Measurements from ENCODE around the gene ENDOD1. TPM values are rescaled to one million over a fixed set of nuclear protein-coding genes. Genes with fewer than 3 reads are reported as not detected.

Gene ENDOD1
- total and polyA plus RNA-seq, 4 donors = 19.0 to 71.8 (median 52.8) TPM

DNA sequence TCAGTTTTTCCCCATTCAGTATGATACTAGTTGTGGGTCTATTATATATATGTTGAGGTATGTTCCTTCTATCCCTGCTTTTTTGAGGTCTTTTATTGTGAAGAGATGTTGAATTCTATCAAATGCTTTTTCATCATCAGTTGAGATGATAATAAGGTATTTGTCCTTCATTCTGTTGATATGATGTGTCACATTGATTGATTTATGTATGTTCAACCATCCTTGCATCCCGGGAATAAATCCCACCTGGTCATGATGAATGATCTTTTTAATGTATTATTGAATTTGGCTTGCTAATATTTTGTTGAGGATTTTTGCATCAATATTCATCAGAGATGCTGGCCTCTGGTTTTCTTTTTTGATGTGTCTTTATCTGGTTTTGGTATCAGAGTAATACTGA is 26.0 kb downstream of the ENDOD1 start:
- H3K36me3 ChIP-seq (ENCODE audit: control insufficient read depth in 1 of 2, insufficient read depth in 2 of 2, low read length in 1 of 2) = peaks cover 3% of the 10 kb centered on the region in 2 donors
- no peak overlapping the region for H3K27ac ChIP-seq (ENCODE audit: low read depth in 1 of 2, low read length in 2 of 2)
- H3K27me3 ChIP-seq (ENCODE audit: control insufficient read depth in 1 of 2, insufficient read depth in 2 of 2, low read length in 1 of 2) = no peaks in the 10 kb centered on the region
- no peak for DNase-seq
- H3K9me3 ChIP-seq (ENCODE audit: control insufficient read depth, low read length) = no peaks in the 10 kb centered on the region
- H3K4me3 ChIP-seq (ENCODE audit: low read length in 2 of 2) = no peak overlapping the region
- ATAC-seq (ENCODE audit: low FRiP score) = no peak
- intact Hi-C loops (cut with DNase I) = no loop called here
- peaks cover 1 to 2% of the 10 kb centered on the region in 2 donors for H3K4me1 ChIP-seq (ENCODE audit: control insufficient read depth in 1 of 2, insufficient read depth in 2 of 2, low read length in 2 of 2)
- WGBS, 2 donors = 82 to 88% methylated on average over 1 of the region's 1 CpG

DNA sequence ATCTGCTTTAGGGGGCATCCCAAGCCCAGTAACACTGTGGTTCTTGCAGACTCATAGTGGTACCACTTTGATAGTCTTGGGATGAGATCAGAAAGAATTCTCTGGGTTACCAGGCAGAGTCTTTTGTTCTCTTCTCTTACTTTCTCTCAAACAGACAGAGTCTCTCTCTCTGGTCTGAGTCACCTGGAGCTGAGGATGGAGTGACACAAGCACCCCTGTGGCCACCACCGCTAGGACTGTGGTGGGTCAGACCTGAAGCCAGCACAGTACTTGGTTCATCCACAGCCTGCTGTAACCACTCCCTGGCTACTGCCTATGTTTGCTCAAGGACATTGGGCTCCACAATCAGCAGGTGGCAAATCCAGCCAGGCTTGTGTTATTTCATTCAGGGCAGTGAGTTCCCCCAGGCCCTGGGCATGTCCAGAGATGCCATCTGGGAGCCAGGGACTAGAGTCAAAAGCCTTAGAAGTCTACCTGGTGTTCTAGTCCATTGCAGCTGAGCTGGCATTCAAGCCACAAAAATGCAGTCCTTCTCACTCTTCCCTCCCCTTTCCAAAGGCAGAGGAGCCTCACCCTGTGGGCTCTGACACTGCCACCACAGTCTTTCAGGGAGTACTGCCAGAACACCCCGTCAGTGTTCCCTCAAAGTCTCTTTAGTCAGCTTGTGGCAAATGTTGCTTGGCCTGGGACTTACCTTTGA is 29.9 kb downstream of the ENDOD1 start:
- Histone ChIP-seq H3K27me3 (ENCODE audit: control insufficient read depth in 1 of 2, insufficient read depth in 2 of 2, low read length in 1 of 2) (no peaks in the 10 kb centered on the region), H3K36me3 (ENCODE audit: control insufficient read depth in 1 of 2, insufficient read depth in 2 of 2, low read length in 1 of 2) (no peaks in the 10 kb centered on the region), H3K4me1 (ENCODE audit: control insufficient read depth in 1 of 2, insufficient read depth in 2 of 2, low read length in 2 of 2) (no peaks in the 10 kb centered on the region), H3K9me3 (ENCODE audit: control insufficient read depth, low read length) (no peaks in the 10 kb centered on the region), H3K27ac (ENCODE audit: low read depth in 1 of 2, low read length in 2 of 2) (no peak overlapping the region), H3K4me3 (ENCODE audit: low read length in 2 of 2) (no peak overlapping the region)
- ATAC-seq (ENCODE audit: low FRiP score) (no peak), DNase-seq (no peak)
- WGBS, 2 donors = 94 to 98% methylated on average over 2 of the region's 2 CpGs
- intact Hi-C loops (cut with DNase I) = no loop called here

DNA sequence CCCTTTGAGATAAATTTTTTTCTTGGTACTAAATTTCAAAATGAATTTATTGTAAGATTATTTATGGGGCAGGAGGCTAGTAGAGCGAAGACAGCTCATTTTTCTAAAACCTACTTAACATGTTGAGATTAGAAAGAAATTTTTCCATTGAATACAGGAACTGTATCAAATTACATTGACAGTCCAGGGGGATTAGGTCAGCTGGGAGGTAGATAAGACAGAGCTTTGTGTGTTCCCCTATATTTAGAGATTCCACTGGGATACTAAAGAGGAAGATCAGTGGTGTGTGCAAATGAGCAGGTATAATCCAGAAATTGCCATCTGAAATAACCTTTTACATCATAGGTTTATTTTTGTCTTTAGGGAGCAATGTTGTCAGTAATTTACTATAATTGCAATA is 32.1 kb downstream of the ENDOD1 start:
- DNase-seq = no peak
- no peaks in the 10 kb centered on the region for H3K27me3 ChIP-seq (ENCODE audit: control insufficient read depth in 1 of 2, insufficient read depth in 2 of 2, low read length in 1 of 2)
- H3K27ac ChIP-seq (ENCODE audit: low read depth in 1 of 2, low read length in 2 of 2) = no peak overlapping the region
- no peaks in the 10 kb centered on the region for H3K9me3 ChIP-seq (ENCODE audit: control insufficient read depth, low read length)
- intact Hi-C loops (cut with DNase I) = no loop called here
- no peaks in the 10 kb centered on the region for H3K36me3 ChIP-seq (ENCODE audit: control insufficient read depth in 1 of 2, insufficient read depth in 2 of 2, low read length in 1 of 2)
- H3K4me1 ChIP-seq (ENCODE audit: control insufficient read depth in 1 of 2, insufficient read depth in 2 of 2, low read length in 2 of 2) = no peaks in the 10 kb centered on the region
- no peak for ATAC-seq (ENCODE audit: low FRiP score)
- no peak overlapping the region for H3K4me3 ChIP-seq (ENCODE audit: low read length in 2 of 2)
- whole genome bisulfite sequencing, 2 donors = 97 to 100% methylated on average over 1 of the region's 1 CpG

DNA sequence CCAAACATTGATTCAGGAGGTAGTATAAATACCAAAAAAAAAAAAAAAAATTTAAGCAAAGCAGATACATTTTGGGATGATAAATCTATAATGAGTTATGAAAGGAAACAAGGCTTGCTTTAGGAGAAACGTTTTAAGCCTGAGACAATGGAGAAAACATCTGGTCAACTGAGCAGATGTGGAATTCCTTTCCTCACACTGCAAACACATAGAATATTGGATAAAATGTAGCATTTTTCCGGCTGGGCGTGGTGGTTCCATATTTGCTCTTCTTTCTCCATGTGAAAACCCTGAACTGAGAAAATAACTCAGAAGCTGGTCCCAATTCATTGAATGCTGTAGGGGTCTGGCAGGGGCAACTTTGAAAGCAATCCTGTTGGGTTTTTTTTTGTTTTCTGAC is 33.9 kb downstream of the ENDOD1 start:
- WGBS, 2 donors = 87 to 89% methylated on average over 3 of the region's 3 CpGs
- Histone ChIP-seq H3K4me3 (ENCODE audit: low read length in 2 of 2) (no peak overlapping the region), H3K9me3 (ENCODE audit: control insufficient read depth, low read length) (no peaks in the 10 kb centered on the region), H3K4me1 (ENCODE audit: control insufficient read depth in 1 of 2, insufficient read depth in 2 of 2, low read length in 2 of 2) (no peaks in the 10 kb centered on the region), H3K36me3 (ENCODE audit: control insufficient read depth in 1 of 2, insufficient read depth in 2 of 2, low read length in 1 of 2) (peaks cover 0 to 2% of the 10 kb centered on the region in 2 donors), H3K27ac (ENCODE audit: low read depth in 1 of 2, low read length in 2 of 2) (no peak overlapping the region), H3K27me3 (ENCODE audit: control insufficient read depth in 1 of 2, insufficient read depth in 2 of 2, low read length in 1 of 2) (no peaks in the 10 kb centered on the region)
- ATAC-seq (ENCODE audit: low FRiP score) (no peak), DNase-seq (no peak)
- intact Hi-C loops (cut with DNase I) = no loop called here

DNA sequence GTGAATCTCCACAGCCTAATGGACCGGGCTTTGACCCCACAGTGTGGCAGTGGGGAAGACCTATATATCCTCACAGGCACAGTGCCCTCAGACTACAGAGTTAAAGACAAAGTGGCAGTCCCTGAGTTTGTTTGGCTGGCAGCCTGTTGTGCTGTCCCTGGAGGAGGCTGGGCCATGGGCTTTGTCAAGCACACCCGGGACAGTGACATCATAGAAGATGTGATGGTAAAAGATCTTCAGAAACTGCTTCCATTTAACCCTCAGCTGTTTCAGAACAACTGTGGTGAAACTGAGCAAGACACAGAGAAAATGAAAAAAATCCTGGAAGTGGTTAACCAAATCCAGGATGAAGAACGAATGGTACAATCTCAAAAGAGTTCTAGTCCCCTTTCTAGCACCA is 39.0 kb downstream of the ENDOD1 start:
- Histone ChIP-seq H3K4me3 (ENCODE audit: low read length in 2 of 2) (no peak overlapping the region), H3K27ac (ENCODE audit: low read depth in 1 of 2, low read length in 2 of 2) (no peak overlapping the region), H3K27me3 (ENCODE audit: control insufficient read depth in 1 of 2, insufficient read depth in 2 of 2, low read length in 1 of 2) (no peaks in the 10 kb centered on the region), H3K36me3 (ENCODE audit: control insufficient read depth in 1 of 2, insufficient read depth in 2 of 2, low read length in 1 of 2) (peaks cover 2 to 7% of the 10 kb centered on the region in 2 donors), H3K4me1 (ENCODE audit: control insufficient read depth in 1 of 2, insufficient read depth in 2 of 2, low read length in 2 of 2) (no peaks in the 10 kb centered on the region), H3K9me3 (ENCODE audit: control insufficient read depth, low read length) (no peaks in the 10 kb centered on the region)
- intact Hi-C loops (cut with DNase I) = no loop called here
- no peak for DNase-seq
- ATAC-seq (ENCODE audit: low FRiP score) = no peak
- WGBS, 2 donors = 87 to 88% methylated on average over 3 of the region's 3 CpGs

DNA sequence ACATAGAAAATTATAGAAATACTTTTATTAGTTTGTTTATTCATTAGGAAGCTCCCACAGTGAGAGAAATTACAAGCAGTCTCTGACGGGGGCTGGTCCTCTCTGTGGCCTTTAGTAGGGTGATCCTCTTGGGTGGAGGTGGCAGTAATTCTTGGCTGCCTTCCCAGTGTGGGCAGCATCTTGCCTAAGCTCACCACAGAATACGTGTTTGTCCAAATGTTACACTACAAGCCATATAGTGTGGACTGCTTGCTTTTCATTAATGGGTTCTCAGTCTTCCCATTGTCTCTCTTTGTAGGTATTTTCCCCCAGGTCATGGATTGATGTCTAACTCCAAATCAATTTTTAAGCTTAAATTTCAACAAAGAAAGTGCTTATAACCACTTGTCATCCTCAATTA is 43.3 kb downstream of the ENDOD1 start:
- no peak overlapping the region for H3K4me3 ChIP-seq (ENCODE audit: low read length in 2 of 2)
- intact Hi-C loops (cut with DNase I) = no loop called here
- peaks cover 2 to 8% of the 10 kb centered on the region in 2 donors for H3K36me3 ChIP-seq (ENCODE audit: control insufficient read depth in 1 of 2, insufficient read depth in 2 of 2, low read length in 1 of 2)
- no peaks in the 10 kb centered on the region for H3K27me3 ChIP-seq (ENCODE audit: control insufficient read depth in 1 of 2, insufficient read depth in 2 of 2, low read length in 1 of 2)
- no peak overlapping the region for H3K27ac ChIP-seq (ENCODE audit: low read depth in 1 of 2, low read length in 2 of 2)
- no peak for ATAC-seq (ENCODE audit: low FRiP score)
- 51 to 52% methylated on average over 2 of the region's 2 CpGs for WGBS, 2 donors
- no peak for DNase-seq
- no peaks in the 10 kb centered on the region for H3K4me1 ChIP-seq (ENCODE audit: control insufficient read depth in 1 of 2, insufficient read depth in 2 of 2, low read length in 2 of 2)
- no peaks in the 10 kb centered on the region for H3K9me3 ChIP-seq (ENCODE audit: control insufficient read depth, low read length)

DNA sequence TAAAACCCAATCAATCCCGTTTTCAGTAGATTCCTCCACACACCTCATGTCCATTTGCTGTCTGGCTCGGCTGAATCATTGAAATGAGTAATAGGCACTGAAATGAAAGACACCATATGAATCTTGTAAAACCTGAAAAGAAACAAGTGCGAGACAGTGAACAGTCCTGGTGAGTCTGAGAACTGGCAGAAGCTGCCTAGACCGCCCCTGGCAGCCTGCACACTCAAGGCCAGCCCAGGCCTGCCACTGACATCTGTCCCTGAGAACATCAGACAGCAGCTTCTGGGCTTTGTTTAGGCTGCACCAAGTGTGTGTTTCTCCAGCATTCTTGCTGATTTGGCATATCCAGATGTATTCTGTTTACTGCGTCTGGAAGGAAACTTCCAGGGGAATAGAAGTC is 44.8 kb downstream of the ENDOD1 start:
- Histone ChIP-seq H3K27me3 (ENCODE audit: control insufficient read depth in 1 of 2, insufficient read depth in 2 of 2, low read length in 1 of 2) (no peaks in the 10 kb centered on the region), H3K36me3 (ENCODE audit: control insufficient read depth in 1 of 2, insufficient read depth in 2 of 2, low read length in 1 of 2) (peaks cover 0 to 6% of the 10 kb centered on the region in 2 donors), H3K4me1 (ENCODE audit: control insufficient read depth in 1 of 2, insufficient read depth in 2 of 2, low read length in 2 of 2) (no peaks in the 10 kb centered on the region), H3K9me3 (ENCODE audit: control insufficient read depth, low read length) (no peaks in the 10 kb centered on the region), H3K4me3 (ENCODE audit: low read length in 2 of 2) (no peak overlapping the region), H3K27ac (ENCODE audit: low read depth in 1 of 2, low read length in 2 of 2) (no peak overlapping the region)
- no peak for DNase-seq
- no peak for ATAC-seq (ENCODE audit: low FRiP score)
- 70 to 73% methylated on average over 5 of the region's 5 CpGs for WGBS, 2 donors
- intact Hi-C loops (cut with DNase I) = no loop called here

DNA sequence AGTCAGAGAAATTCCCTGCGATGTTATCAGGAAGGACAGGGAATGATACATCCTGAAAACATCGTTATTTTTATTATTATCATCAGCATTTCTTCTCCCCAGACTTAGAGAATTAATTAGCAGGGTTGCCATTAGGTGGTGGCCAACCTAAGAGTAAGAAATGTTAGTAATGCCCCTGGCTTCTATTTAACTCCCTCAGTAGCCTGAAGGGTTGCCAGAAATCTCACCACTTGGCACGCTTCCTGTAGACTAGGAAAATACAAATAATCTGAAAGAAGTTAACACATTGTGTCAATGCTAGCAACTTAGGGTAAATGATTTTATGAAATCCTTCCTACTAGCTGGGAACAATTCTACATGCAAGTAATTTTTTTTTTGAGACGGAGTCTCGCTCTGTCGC is 45.5 kb downstream of the ENDOD1 start:
- Histone ChIP-seq H3K4me1 (ENCODE audit: control insufficient read depth in 1 of 2, insufficient read depth in 2 of 2, low read length in 2 of 2) (no peaks in the 10 kb centered on the region), H3K4me3 (ENCODE audit: low read length in 2 of 2) (no peak overlapping the region), H3K27ac (ENCODE audit: low read depth in 1 of 2, low read length in 2 of 2) (no peak overlapping the region), H3K36me3 (ENCODE audit: control insufficient read depth in 1 of 2, insufficient read depth in 2 of 2, low read length in 1 of 2) (peaks cover 0 to 6% of the 10 kb centered on the region in 2 donors), H3K27me3 (ENCODE audit: control insufficient read depth in 1 of 2, insufficient read depth in 2 of 2, low read length in 1 of 2) (no peaks in the 10 kb centered on the region), H3K9me3 (ENCODE audit: control insufficient read depth, low read length) (no peaks in the 10 kb centered on the region)
- intact Hi-C loops (cut with DNase I) = no loop called here
- WGBS, 2 donors = 73 to 90% methylated on average over 3 to 6 of the region's 6 CpGs
- DNase-seq (no peak), ATAC-seq (ENCODE audit: low FRiP score) (no peak)

DNA sequence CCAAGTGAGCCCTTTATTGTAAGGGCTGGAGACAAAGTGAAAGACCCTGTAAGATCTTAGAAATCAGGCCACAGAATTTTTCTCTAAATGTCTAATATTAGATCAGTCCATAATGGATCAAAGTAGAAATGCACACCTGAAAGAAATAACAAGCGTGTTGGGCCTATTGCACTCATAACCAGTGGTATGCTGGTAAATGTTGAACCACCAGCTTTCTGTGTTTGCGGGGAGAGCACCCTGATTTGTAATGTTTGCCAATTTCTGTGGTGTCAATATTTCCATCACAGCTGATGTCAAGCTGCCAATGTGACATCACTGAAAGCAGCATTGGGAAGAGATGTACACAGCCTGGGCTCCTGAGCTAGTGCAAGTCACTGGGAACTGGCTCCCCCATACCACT is 46.2 kb downstream of the ENDOD1 start:
- Histone ChIP-seq H3K36me3 (ENCODE audit: control insufficient read depth in 1 of 2, insufficient read depth in 2 of 2, low read length in 1 of 2) (peaks cover 0 to 5% of the 10 kb centered on the region in 2 donors), H3K4me3 (ENCODE audit: low read length in 2 of 2) (no peak overlapping the region), H3K9me3 (ENCODE audit: control insufficient read depth, low read length) (no peaks in the 10 kb centered on the region), H3K27me3 (ENCODE audit: control insufficient read depth in 1 of 2, insufficient read depth in 2 of 2, low read length in 1 of 2) (no peaks in the 10 kb centered on the region), H3K4me1 (ENCODE audit: control insufficient read depth in 1 of 2, insufficient read depth in 2 of 2, low read length in 2 of 2) (no peaks in the 10 kb centered on the region), H3K27ac (ENCODE audit: low read depth in 1 of 2, low read length in 2 of 2) (no peak overlapping the region)
- ATAC-seq (ENCODE audit: low FRiP score) (no peak), DNase-seq (no peak)
- 97 to 98% methylated on average over 2 of the region's 2 CpGs for WGBS, 2 donors
- intact Hi-C loops (cut with DNase I) = no loop called here

All from aorta (tissue), 5 donors.